K562 (cell line): ENCODE results near the gene RASIP1. TPM values are rescaled to one million over a fixed set of nuclear protein-coding genes. Genes with fewer than 3 reads are reported as not detected.
A peak's percentile ranks its signal among the peaks of the same experiment; 100 is the strongest.
"Not testable (repeated sequence)": the region's sequence is repeated elsewhere in the genome, so short reads cannot be mapped to it uniquely, and the experiment has no call there.

Experiments
- ATAC-seq: fragments of 200-7000 bp; cut with Tn5 transposase; 3 replicates; pipeline ENCODE4 v1.9.1; 2020; ENCODE audit warnings: moderate library complexity
- BruUV-seq: library from RNA; stranded (reverse); fragments of 400-500 nt; replicated peaks from 2 replicates; lab custom pipeline; 2021; lab: Mats Ljungman, UMichigan
- CTCF ChIA-PET: fragments of 300-600 bp; formaldehyde crosslinking; extraction: SDS; loops from one replicate; lab custom pipeline; 2021; ENCODE audit warnings: low intra/inter-chr PET ratio; lab: Yijun Ruan, JAX
- POLR2A ChIA-PET: fragments of 300-600, 350-650 bp; sonication (Branson Sonifier 250); formaldehyde crosslinking; extraction: SDS; loops from one replicate; lab custom pipeline; 2021; ENCODE audit warnings: antibody characterized with exemption, inconsistent platforms; lab: Yijun Ruan, JAX
- DNase-seq, 4 experiments: peaks; one replicate each; pipeline versions ENCODE4 v3.0.0 to v3.0.0-alpha.2; 2011 to 2018; ENCODE audit warnings: low spot score in 3 of 4, mixed read lengths in 3 of 4; ENCODE audit errors: extremely low read depth in 1 of 4
- FAIRE-seq: peaks from 2 replicates; lab custom pipeline; 2011; peaks lifted over from hg19 to GRCh38; lab: Jason Lieb, UNC
- H2AFZ ChIP-seq: 2 replicates; pipeline ENCODE4 v1.6.0; 2011; ENCODE audit warnings: low read depth, low read length, control low read depth, inconsistent platforms
- H3K27ac ChIP-seq: fragments of 200-600 bp; 3 replicates; pipeline ENCODE4 v1.8.0; 2011; ENCODE audit warnings: low read depth, mild to moderate bottlenecking, control low read depth, inconsistent platforms, low read length, moderate library complexity, mixed read lengths; ENCODE audit errors: extremely low read depth
- H3K27me3 ChIP-seq, 2 experiments: fragments of 300-600 bp in 1 of 2; 2 replicates in 1 of 2; 3 replicates in 1 of 2; pipeline versions ENCODE4 v1.6.0 to v1.8.0; 2011; ENCODE audit warnings: inconsistent platforms in 2 of 2, low read length in 2 of 2, mild to moderate bottlenecking in 1 of 2, mixed read lengths in 1 of 2, moderate library complexity in 1 of 2; ENCODE audit not compliant: control insufficient read depth in 2 of 2, insufficient read depth in 2 of 2
- H3K36me3 ChIP-seq: fragments of 300-600 bp; 3 replicates; pipeline ENCODE4 v1.8.0; 2011; ENCODE audit warnings: mild to moderate bottlenecking, low read length, inconsistent platforms; ENCODE audit not compliant: control insufficient read depth, insufficient read depth
- H3K4me1 ChIP-seq, 2 experiments: fragments of 200-600 bp in 1 of 2; replicated peaks in 1 of 2; 2 replicates in 1 of 2; 3 replicates in 1 of 2; pipeline versions ENCODE4 v1.5.1 to v1.8.0; 2011; ENCODE audit warnings: inconsistent platforms in 2 of 2, low read length in 2 of 2, mild to moderate bottlenecking in 1 of 2, mixed read lengths in 1 of 2, moderate library complexity in 1 of 2; ENCODE audit not compliant: control insufficient read depth in 2 of 2, insufficient read depth in 2 of 2
- H3K4me2 ChIP-seq: 2 replicates; pipeline ENCODE4 v1.6.1; 2011; ENCODE audit warnings: low read length, control low read depth, inconsistent platforms, mixed read lengths; ENCODE audit not compliant: insufficient read depth
- H3K4me3 ChIP-seq: fragments of 200-600 bp; sonication (generic), shearing (Covaris generic); 2 replicates; pipeline ENCODE4 v1.5.1; 2016; ENCODE audit warnings: control low read depth, inconsistent platforms
- H3K79me2 ChIP-seq: fragments of 200-600 bp; 3 replicates; pipeline ENCODE4 v1.8.0; 2011; ENCODE audit warnings: low read length, inconsistent platforms; ENCODE audit not compliant: control insufficient read depth, insufficient read depth
- H3K9ac ChIP-seq, 2 experiments: 2 replicates each; pipeline versions ENCODE4 v1.6.0 to v1.6.1; 2011; ENCODE audit warnings: low read depth in 2 of 2, low read length in 2 of 2, control low read depth in 1 of 2, inconsistent platforms in 1 of 2, mild to moderate bottlenecking in 1 of 2, mixed read lengths in 1 of 2; ENCODE audit not compliant: insufficient read depth in 1 of 2
- H3K9me1 ChIP-seq: one replicate; pipeline ENCODE4 v1.6.0; 2011; ENCODE audit warnings: inconsistent platforms, mild to moderate bottlenecking, low read length, moderate library complexity; ENCODE audit not compliant: control insufficient read depth, insufficient read depth
- H3K9me3 ChIP-seq: replicated peaks from 2 replicates; pipeline ENCODE4 v1.5.1; 2011; ENCODE audit warnings: low read depth, low read length, inconsistent platforms; ENCODE audit not compliant: control insufficient read depth, insufficient read depth
- H4K20me1 ChIP-seq: replicated peaks from 2 replicates; pipeline ENCODE4 v1.6.1; 2011; ENCODE audit warnings: low read length, inconsistent platforms, mixed read lengths; ENCODE audit not compliant: control insufficient read depth, insufficient read depth
- CHD4 ChIP-seq: fragments of 200-600 bp; sonication (generic); IDR thresholded peaks from 3 replicates; pipeline ENCODE4 v1.6.1; 2012; ENCODE audit warnings: low read depth, mild to moderate bottlenecking, mixed read lengths, low read length, inconsistent platforms; ENCODE audit not compliant: insufficient read depth, insufficient replicate concordance, poor library complexity, severe bottlenecking
- PRDM10 ChIP-seq: fragments of 450-650 bp; IDR thresholded peaks from 2 replicates; pipeline ENCODE4 v1.6.1; 2018; ENCODE audit not compliant: partially characterized antibody
- PRMT5 ChIP-seq: sonication (generic); formaldehyde crosslinking; IDR thresholded peaks from 2 replicates; pipeline ENCODE4 v1.5.0; 2020; ENCODE audit warnings: missing genetic modification reagents
- ZBED1 ChIP-seq: IDR thresholded peaks from 2 replicates; pipeline ENCODE4 v1.6.1; 2014
- ZBTB49 ChIP-seq: sonication (generic); formaldehyde crosslinking; IDR thresholded peaks from 2 replicates; pipeline ENCODE4 v1.8.0; 2022; ENCODE audit warnings: missing genetic modification reagents, mild to moderate bottlenecking, borderline replicate concordance
- ZZZ3 ChIP-seq: fragments of 450-650 bp; IDR thresholded peaks from 2 replicates; pipeline ENCODE4 v1.6.1; 2016; ENCODE audit warnings: antibody characterized with exemption, mild to moderate bottlenecking, moderate library complexity
- WGBS: fragments of 100-300 bp; shearing (Covaris generic); methylation state at CpG from one replicate; pipeline ENCODE4 v1.1.6; 2016; ENCODE audit warnings: low coverage, mixed read lengths; ENCODE audit not compliant: insufficient coverage; ENCODE audit errors: missing lambda C conversion rate; 5-methylcytosine and 5-hydroxymethylcytosine counted together
- in situ Hi-C: fragments of 300-500 bp; cut with MboI; formaldehyde crosslinking; loops from 4 replicates; pipeline ENCODE4 v1.15.0; 2018; ENCODE audit warnings: inconsistent platforms, mixed read lengths
- intact Hi-C: fragments of 100-400 bp; cut with micrococcal nuclease; formaldehyde crosslinking; loops from 2 replicates; pipeline ENCODE4 v1.14.2; 2022
- polyA plus RNA-seq, 8 experiments: library from polyadenylated mRNA; depleted of rRNA in 4 of 8; stranded (reverse) in 5 of 8; unstranded in 3 of 8; fragments of >200 nt; fragmentation: Nextera tagmentation in 2 of 8; fragmentation: Illumina TruSeq in 1 of 8; extraction: Ambion mirVana in 2 of 8; extraction: Trizol in 1 of 8; gene quantifications; 2 replicates each; pipeline versions ENCODE4 v1.2.1 to v1.2.3, GENCODE V29; 2011 to 2014; ENCODE audit warnings: inconsistent platforms in 1 of 8, missing spikeins in 1 of 8
- total RNA-seq, 7 experiments: library from RNA; depleted of rRNA in 6 of 7; stranded (reverse); fragments of >200 nt in 6 of 7; fragmentation: Illumina TruSeq in 2 of 7; extraction: Trizol in 2 of 7; gene quantifications; 2 replicates each; pipeline versions ENCODE4 v1.2.1 to v1.2.3, GENCODE V29; 2011 to 2021; ENCODE audit warnings: low replicate concordance in 1 of 7

RASIP1 gene
- total and polyA plus RNA-seq, 9 of the 15 experiments (the other 6 are each of a cell fraction or from before 2014, with no cell fraction given), result 0.20 to 4.7 (median 1.5) TPM

- TF ChIP-seq ZBTB49 (CRISPR knock-in tag) (no peak), ZBED1 (no peak), ZZZ3 (no peak), PRMT5 (CRISPR knock-in tag) (no peak), PRDM10 (no peak), CHD4 (peak; percentile 33)
Observed at GRCh38 chr19:48680436-48681126, 59.8 kb downstream of the RASIP1 start (continued).

- in situ Hi-C loops, ATAC-seq, H2AFZ ChIP-seq, H3K36me3 ChIP-seq, H3K4me2 ChIP-seq, H3K4me3 ChIP-seq, H4K20me1 ChIP-seq, H3K9ac ChIP-seq, H3K9me1 ChIP-seq, POLR2A ChIA-PET, CTCF ChIA-PET, H3K27me3 ChIP-seq, H3K79me2 ChIP-seq, intact Hi-C loops, H3K27ac ChIP-seq, H3K9me3 ChIP-seq, DNase-seq, FAIRE-seq, BruUV-seq: not testable (repeated sequence)
- peaks cover 21 to 55% of the 10 kb centered on the region in 2 experiments for H3K4me1 ChIP-seq
- WGBS, result 76% methylated on average over 5 of the region's 19 CpGs
Observed at GRCh38 chr19:48680006-48680405, 60.4 kb downstream of the RASIP1 start.
